GM12891 (cell line): ENCODE measurements around the gene CNTFR.

Experiments used
- PAX5 ChIP-seq: IDR thresholded peaks from 2 replicates; pipeline ENCODE4 v1.6.1; 2011; ENCODE audit warnings: low read length, moderate library complexity, mild to moderate bottlenecking; ENCODE audit not compliant: insufficient read depth, severe bottlenecking
- POLR2A ChIP-seq: IDR thresholded peaks from 2 replicates; pipeline ENCODE4 v1.6.1; 2011; ENCODE audit warnings: low read depth, low read length, control low read depth
- POLR2AphosphoS5 ChIP-seq: IDR thresholded peaks from 2 replicates; pipeline ENCODE4 v1.6.1; 2011; ENCODE audit warnings: low read depth, low read length, control low read depth
- POU2F2 ChIP-seq: IDR thresholded peaks from 2 replicates; pipeline ENCODE4 v1.6.1; 2011; ENCODE audit warnings: low read depth, mild to moderate bottlenecking, control low read depth, low read length, moderate library complexity
- SPI1 ChIP-seq: IDR thresholded peaks from 2 replicates; pipeline ENCODE4 v1.6.1; 2011; ENCODE audit warnings: low read depth, low read length, control low read depth
- TAF1 ChIP-seq: IDR thresholded peaks from 2 replicates; pipeline ENCODE4 v1.6.1; 2011; ENCODE audit warnings: low read depth, low read length, control low read depth

DNA sequence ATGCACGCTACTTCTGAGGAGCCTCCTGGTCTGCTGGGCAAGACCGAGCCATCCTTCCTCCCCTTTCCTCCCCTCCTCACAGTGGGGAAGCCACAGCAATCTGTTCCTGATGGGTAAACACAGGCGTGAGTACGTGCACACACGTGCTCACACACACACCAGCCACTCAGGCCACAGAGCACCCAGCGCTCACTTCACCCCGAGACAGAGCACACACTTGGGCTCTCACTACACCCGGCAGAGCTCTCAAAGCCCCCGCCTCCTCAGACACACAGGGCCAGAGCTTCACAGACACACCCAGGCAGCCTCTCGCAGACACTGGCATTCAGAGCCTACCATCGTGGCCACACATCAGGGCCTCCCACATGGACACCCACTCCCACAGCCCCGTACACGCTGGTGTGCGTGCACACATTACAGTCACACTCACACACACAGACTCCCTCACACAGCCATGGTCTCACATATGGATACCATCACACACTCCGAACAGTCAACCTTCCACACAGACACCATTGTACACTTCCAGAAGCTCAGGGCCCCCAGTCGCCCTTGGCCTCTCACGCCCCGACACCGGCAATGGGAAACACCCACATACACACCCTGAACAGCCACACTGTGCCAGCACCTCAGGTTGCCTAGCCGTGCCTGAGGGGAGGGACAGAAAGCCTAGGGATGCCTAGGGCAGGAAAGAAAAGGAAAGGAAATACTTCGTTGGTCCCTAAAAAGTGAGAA is 13.5 kb downstream of the CNTFR start:
- TF ChIP-seq POLR2AphosphoS5: no peak
- no peak for TF ChIP-seq POLR2A
- TF ChIP-seq POU2F2: no peak
- TF ChIP-seq TAF1: no peak
- TF ChIP-seq SPI1: no peak
- no peak for TF ChIP-seq PAX5
